Activated CD4-positive, alpha-beta T cell treated with anti-CD3 and anti-CD28 coated beads, Interleukin-2, Interleukin-6, amounts not matched to agents 100 ng/mL and 50 ng/mL, durations not matched to agents 16 hours and 8 hours (primary cell): Measurements from ENCODE around the gene HES2.
A peak's percentile ranks its signal among the peaks of the same experiment; 100 is the strongest.
"Not testable (repeated sequence)": the region's sequence is repeated elsewhere in the genome, so short reads cannot be mapped to it uniquely, and the experiment has no call there.

Source experiments
- DNase-seq: peaks from one replicate; pipeline ENCODE4 v3.0.0-alpha.2; 2020

Gene HES2

DNA sequence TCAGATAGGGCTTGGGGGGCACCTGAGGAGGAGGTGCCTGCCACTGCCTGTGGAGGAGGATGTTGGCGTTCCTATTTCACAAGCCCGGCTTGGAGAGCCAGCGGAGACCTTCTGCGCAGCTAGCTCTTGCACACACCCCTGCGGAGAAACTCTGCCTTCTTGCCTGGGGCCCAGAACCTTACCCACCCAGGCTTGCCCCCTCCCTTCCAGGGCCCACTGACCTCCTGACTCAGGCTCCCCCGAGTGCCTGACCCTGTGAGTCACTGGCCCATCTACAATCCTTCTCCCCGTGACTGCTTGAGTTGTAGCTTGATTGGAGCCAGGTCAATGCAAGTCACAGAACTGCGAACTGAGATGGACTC lies 3.4 kb downstream of the HES2 start:
- no peak for DNase-seq

- DNase-seq = no peak
These were observed 4.7 kb downstream of the HES2 start for GRCh38 chr1:6414881-6415626.

- peak; percentile 58 for DNase-seq
These were observed 5.3 kb downstream of the HES2 start for GRCh38 chr1:6414443-6414844.

DNA sequence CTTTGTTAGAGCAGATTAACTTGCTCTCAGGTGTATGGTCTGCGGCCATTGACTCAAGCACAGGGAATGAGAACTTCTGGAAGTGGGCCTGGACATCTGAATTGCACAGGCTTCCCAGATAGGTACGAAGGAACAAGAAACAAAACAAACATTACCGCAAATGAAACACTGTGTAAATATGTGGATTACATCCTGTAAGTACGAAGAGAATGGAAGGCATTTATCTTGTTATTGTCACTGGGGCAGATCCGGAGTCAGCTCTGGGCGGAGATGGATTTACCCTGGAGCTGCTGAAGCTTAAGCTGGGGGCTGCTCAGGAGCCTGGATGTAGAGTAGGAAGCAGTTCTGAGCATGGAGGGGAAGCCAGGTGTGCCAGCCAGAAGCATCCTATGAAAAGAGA lies 6.8 kb downstream of the HES2 start:
- no peak for DNase-seq

GRCh38 chr1:6410248-6410893 lies 9.3 kb downstream of the HES2 start:
- no peak for DNase-seq

DNA sequence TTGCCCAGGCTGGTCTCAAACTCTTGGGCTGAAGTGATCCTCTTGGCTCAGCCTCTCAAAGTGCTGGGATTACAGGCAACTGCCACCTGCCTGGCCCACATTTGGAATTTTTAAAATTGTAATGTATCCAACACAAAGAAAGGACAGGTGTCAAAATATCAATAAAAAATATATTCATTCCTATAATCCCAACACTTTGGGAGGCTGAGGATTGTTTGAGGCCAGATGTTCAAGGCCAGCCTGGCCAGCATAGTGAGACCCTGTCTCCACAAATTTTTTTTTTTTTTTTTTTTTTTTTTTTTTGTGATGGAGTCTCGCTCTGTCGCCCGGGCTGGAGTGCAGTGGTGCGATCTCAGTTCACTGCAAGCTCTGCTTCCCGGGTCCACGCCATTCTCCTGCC lies 10.0 kb downstream of the HES2 start:
- DNase-seq = no peak

DNA sequence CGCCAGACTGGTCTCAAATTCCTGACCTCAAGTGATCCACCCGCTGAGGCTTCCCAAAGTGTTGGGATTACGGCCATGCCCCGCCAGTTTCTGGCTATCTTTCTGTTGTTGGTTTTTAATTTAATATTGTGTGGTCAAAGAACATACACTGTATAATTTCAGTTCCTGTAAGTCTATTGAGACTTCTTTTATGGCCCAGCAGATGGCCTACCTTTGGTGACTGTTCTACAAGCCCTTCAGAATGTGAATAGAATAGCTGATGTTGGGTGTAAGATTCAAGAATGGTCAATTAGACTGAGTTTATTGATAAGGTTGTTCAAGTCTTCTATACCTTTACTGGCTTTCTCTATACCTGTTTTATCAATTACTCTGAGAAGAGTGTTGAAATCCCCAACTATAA lies 10.7 kb downstream of the HES2 start:
- no peak for DNase-seq

DNA sequence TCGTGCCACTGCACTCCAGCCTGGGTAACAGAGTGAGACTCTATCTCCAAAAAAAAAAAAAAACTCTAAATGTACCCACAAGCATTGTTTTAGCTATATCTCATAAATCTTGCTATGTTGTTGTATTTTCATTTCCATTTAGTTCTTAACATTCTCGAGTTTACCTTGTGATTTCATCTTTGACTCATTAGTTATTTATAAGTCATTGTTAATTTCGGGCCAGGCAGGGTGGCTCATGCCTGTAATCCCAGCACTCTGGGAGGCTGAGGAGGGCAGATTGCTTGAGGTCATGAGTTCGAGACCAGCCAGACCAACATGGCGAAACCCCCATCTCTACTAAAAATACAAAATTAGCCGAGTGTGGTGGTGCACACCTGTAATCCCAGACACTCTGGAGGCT lies 11.7 kb downstream of the HES2 start:
- no peak for DNase-seq

DNA sequence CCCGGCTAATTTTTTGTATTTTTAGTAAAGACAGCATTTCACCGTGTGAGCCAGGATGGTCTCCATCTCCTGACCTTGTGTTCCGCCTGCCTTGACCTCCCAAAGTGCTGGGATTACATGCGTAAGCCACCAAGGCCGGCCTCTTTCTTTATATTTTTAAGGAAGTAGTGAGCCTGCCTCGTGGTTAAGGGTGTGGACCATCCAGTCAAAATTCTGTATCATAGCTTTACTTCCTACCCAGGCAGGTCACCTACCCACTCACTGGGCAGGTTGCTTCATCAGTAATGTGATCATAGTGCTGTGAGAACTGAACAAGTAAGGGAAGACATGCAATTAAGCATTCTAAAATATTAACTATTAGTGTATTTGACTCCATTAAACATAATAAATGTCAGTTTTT lies 18.0 kb downstream of the HES2 start:
- no peak for DNase-seq

- no peak for DNase-seq
These were observed 20.4 kb downstream of the HES2 start for GRCh38 chr1:6399294-6399693.

DNA sequence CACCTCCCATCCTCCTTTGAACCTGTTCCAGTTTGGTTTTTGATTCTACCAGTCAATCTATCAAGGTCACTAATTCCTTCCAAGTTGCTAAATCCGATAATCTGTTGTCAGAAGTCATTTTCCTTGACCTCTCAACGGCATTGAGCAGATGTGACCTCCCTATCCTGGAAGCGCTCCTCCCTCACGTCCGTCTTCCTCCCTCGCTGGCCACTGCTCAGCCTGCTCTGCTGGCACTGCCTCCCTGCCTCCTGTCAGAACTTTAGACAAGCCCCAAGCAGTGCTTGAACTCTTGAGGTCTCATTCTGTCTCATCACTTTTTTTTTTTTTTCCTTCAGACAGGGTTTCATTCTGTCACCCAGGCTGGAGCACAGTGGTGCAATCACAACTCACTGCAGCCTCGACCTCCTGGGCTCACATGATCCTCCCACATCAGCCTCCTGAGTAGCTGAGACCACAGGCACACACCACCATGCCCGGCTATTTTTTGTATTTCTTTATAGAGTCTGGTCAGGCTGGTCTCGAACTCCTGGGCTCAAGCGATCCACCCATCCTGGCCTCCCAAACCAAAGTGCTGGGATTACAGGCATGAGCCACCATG lies 21.8 kb downstream of the HES2 start:
- no peak for DNase-seq

DNA sequence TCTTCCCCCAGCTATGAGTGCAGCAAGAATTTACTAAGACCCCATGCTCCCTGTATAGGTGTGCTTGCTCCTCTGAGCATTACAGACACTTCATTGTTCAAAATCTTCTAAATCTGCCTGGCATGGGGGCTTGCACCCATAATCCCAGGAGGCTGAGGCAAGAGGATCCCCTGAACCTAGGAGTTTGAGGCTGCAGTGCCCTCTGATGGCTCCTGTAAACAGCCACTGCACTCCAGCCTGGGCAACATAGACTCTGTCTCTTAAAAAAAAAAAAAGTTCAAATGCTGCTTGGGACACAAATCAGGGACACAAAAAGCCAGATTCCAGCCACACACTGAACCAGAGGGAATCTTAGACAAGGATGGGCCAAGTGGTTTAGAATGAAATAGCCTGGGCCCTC lies 22.7 kb downstream of the HES2 start:
- no peak for DNase-seq

GRCh38 chr1:6395781-6396244 lies 23.9 kb downstream of the HES2 start:
- DNase-seq = not testable (repeated sequence)

- DNase-seq = peak; percentile 8
These were observed 24.6 kb downstream of the HES2 start for GRCh38 chr1:6395130-6395529.

GRCh38 chr1:6393400-6394187 lies 26.1 kb downstream of the HES2 start, which contains the start of gene ACOT7:
TSS of gene ACOT7 (minus strand) at chr1:6393767. CDS start at chr1:6393399, 368 bp downstream.
- peak; percentile 95 for DNase-seq

- DNase-seq = no peak
These were observed 26.8 kb downstream of the HES2 start for GRCh38 chr1:6392809-6393399.

GRCh38 chr1:6391951-6392808 lies 27.5 kb downstream of the HES2 start:
- peak; percentile 25 for DNase-seq

GRCh38 chr1:6389971-6390370 lies 29.7 kb downstream of the HES2 start:
- DNase-seq = no peak

- DNase-seq = no peak
These were observed 33.3 kb downstream of the HES2 start for GRCh38 chr1:6386371-6386949.

DNA sequence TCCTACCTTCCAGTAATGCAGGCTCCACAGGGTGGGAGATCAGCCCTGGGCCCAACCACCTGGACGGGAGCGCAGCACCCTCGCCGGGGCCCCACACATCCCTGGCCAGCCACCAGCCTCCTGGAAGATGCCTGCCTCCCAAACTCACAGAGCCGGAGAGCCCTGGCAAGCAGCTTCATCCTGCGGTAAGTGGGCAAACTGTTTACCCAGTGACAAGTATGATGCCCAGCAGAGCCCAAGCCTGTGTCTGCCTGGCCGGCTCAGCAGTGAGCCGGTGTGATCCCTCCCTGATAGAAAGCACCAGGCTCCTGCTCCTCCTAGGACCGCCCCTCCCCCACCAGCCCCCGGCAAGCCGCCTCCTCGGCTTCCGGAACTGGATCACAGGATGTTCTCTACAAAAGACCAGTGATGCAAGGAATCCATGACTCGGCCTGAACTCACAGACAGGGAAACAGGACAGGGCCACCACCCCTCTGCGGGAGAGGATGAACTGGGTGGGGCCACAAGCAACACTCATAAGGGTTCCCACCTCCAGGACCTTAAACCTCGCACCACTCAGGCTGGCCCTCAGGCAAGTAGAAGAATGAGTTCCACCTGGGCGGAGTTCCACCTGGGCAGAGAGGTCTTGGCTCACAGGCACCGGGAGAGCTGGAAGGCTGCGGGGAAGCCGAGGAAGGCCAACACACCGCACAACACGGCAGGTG lies 34.1 kb downstream of the HES2 start:
- DNase-seq = no peak

DNA sequence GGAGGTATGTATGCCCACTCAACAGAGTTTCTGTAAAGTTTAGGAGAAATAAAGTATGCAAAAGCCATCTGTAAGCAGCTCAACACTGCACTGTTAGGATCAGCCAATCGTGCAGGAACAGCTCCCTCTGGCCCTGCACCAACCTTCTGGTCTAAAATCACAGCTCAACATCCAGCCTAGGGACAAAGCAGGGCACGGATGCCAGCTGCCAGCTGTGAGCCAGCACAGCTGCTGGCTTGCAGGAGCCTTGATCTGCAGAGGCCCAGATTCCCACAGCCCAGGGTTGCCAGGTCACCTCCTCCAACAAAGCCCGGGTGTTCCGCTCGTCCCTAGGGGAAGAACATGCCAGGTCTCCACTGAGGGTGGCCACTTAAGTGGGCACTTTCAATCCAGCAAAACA lies 34.8 kb downstream of the HES2 start:
- no peak for DNase-seq
